GM12878 (cell line): Measurements from ENCODE around the gene DENND1A. TPM values are rescaled to one million over a fixed set of nuclear protein-coding genes. Genes with fewer than 3 reads are reported as not detected.

ENCODE experiments used
- BMI1 ChIP-seq: fragments of 450-650 bp; IDR thresholded peaks from 2 replicates; pipeline ENCODE4 v1.6.1; 2016; ENCODE audit warnings: mild to moderate bottlenecking, moderate library complexity, borderline replicate concordance
- CEBPB ChIP-seq, 2 experiments: fragments of 150-350 bp in 1 of 2; IDR thresholded peaks; 2 replicates each; pipeline ENCODE4 v1.6.1; 2012 to 2014; ENCODE audit warnings: low read depth in 2 of 2, low read length in 2 of 2, borderline replicate concordance in 1 of 2, inconsistent platforms in 1 of 2
- DPF2 ChIP-seq: fragments of 450-650 bp; IDR thresholded peaks from 2 replicates; pipeline ENCODE4 v1.6.1; 2017; ENCODE audit warnings: mild to moderate bottlenecking
- FOS ChIP-seq: IDR thresholded peaks from 3 replicates; pipeline ENCODE4 v1.6.1; 2011; ENCODE audit warnings: borderline replicate concordance; ENCODE audit not compliant: insufficient read length; ENCODE audit errors: extremely low read depth
- HSF1 ChIP-seq: fragments of 150-350 bp; IDR thresholded peaks from 2 replicates; pipeline ENCODE4 v1.6.1; 2014; ENCODE audit warnings: mild to moderate bottlenecking, low read depth, low read length
- IKZF1 ChIP-seq: fragments of 450-650 bp; conservative IDR thresholded peaks from 2 replicates; pipeline ENCODE4 v1.6.1; 2017; ENCODE audit warnings: antibody characterized with exemption, mild to moderate bottlenecking
- IRF3 ChIP-seq: fragments of 450-650 bp; IDR thresholded peaks from 2 replicates; pipeline ENCODE4 v1.6.1; 2014; ENCODE audit warnings: mild to moderate bottlenecking
- IRF5 ChIP-seq: fragments of 450-650 bp; IDR thresholded peaks from 2 replicates; pipeline ENCODE4 v1.6.1; 2017; ENCODE audit warnings: borderline replicate concordance
- KAT2A ChIP-seq: conservative IDR thresholded peaks from 2 replicates; pipeline ENCODE4 v1.6.1; 2011; ENCODE audit warnings: low read depth, low read length; ENCODE audit not compliant: control insufficient read depth
- MEF2A ChIP-seq: IDR thresholded peaks from 2 replicates; pipeline ENCODE4 v1.6.1; 2011; ENCODE audit warnings: low read depth, mild to moderate bottlenecking, low read length, moderate library complexity; ENCODE audit not compliant: insufficient read depth
- MYC ChIP-seq: IDR thresholded peaks from 2 replicates; pipeline ENCODE4 v1.6.1; 2011; ENCODE audit warnings: mild to moderate bottlenecking, low read length, moderate library complexity, inconsistent platforms; ENCODE audit not compliant: insufficient read depth, insufficient replicate concordance, insufficient read length, severe bottlenecking
- NR2C2 ChIP-seq: IDR thresholded peaks from 2 replicates; pipeline ENCODE4 v1.6.1; 2011; ENCODE audit warnings: borderline replicate concordance, low read depth; ENCODE audit not compliant: control insufficient read depth, insufficient read length
- PML ChIP-seq: IDR thresholded peaks from 2 replicates; pipeline ENCODE4 v1.6.1; 2012; ENCODE audit warnings: low read length, inconsistent platforms
- RBBP5 ChIP-seq: fragments of 200-600 bp; sonication (generic); conservative IDR thresholded peaks from 2 replicates; pipeline ENCODE4 v1.6.1; 2016
- RELB ChIP-seq: fragments of 450-650 bp; IDR thresholded peaks from 2 replicates; pipeline ENCODE4 v1.6.1; 2017; ENCODE audit warnings: low read depth, mild to moderate bottlenecking, moderate library complexity
- STAT3 ChIP-seq: IDR thresholded peaks from 2 replicates; pipeline ENCODE4 v1.6.1; 2011; ENCODE audit warnings: low read depth, low read length, improper control_type of control experiment
- SUZ12 ChIP-seq: fragments of 200-600 bp; sonication (generic); IDR thresholded peaks from one replicate; pipeline ENCODE4 v1.6.1; 2018; ENCODE audit warnings: antibody characterized with exemption, mild to moderate bottlenecking; ENCODE audit not compliant: unreplicated experiment
- ZBTB33 ChIP-seq: fragments of 450-650 bp; IDR thresholded peaks from 2 replicates; pipeline ENCODE4 v1.6.1; 2017; ENCODE audit warnings: mild to moderate bottlenecking
- ZNF622 ChIP-seq: fragments of 450-650 bp; IDR thresholded peaks from 2 replicates; pipeline ENCODE4 v1.6.1; 2017; ENCODE audit warnings: mild to moderate bottlenecking, inconsistent platforms
- polyA plus RNA-seq, 11 experiments: library from polyadenylated mRNA; depleted of rRNA in 4 of 11; unstranded in 6 of 11; stranded (reverse) in 5 of 11; fragments of >200 nt; fragmentation: Nextera tagmentation in 4 of 11; fragmentation: Illumina TruSeq in 1 of 11; extraction: Ambion mirVana in 4 of 11; extraction: Trizol in 1 of 11; gene quantifications; 1 replicate in 1 of 11; 2 replicates in 10 of 11; pipeline versions ENCODE4 v1.2.1 to v1.2.3, GENCODE V29; 2011 to 2016; ENCODE audit warnings: inconsistent platforms in 2 of 11, missing spikeins in 2 of 11, low read depth in 1 of 11
- total RNA-seq, 4 experiments: library from RNA; depleted of rRNA in 3 of 4; stranded (reverse); fragments of >200 nt in 3 of 4; fragmentation: Illumina TruSeq in 1 of 4; extraction: Trizol in 1 of 4; gene quantifications; 2 replicates each; pipeline versions ENCODE4 v1.2.1 to v1.2.3, GENCODE V29; 2013 to 2021

The DENND1A gene
- total and polyA plus RNA-seq, 10 of the 15 experiments (the other 5 are each of a cell fraction or from before 2014, with no cell fraction given), result 14.1 to 48.6 (median 35.2) TPM

GRCh38 chr9:123339666-123340510, 590.0 kb downstream of the DENND1A start (continued):
- no peak for TF ChIP-seq RELB
- TF ChIP-seq RBBP5, result 0 out of 2 replicates have a peak, but pooled peaks have one; percentile 38
- no peak for TF ChIP-seq ZBTB33
- no peak for TF ChIP-seq ZNF622
- no peak; the same call in 1 of the 2 replicates for TF ChIP-seq STAT3
- TF ChIP-seq NR2C2, result no peak
- TF ChIP-seq IRF5, result no peak
- TF ChIP-seq FOS, result no peak
- peak; percentile 5 for TF ChIP-seq IKZF1
- TF ChIP-seq CEBPB (IDR thresholded peaks at IDR 0.05; ENCODE audit: borderline replicate concordance in 1 of 2, low read depth in 2 of 2, low read length in 2 of 2), result no peak
- no peak for TF ChIP-seq KAT2A
- TF ChIP-seq BMI1, result no peak
- TF ChIP-seq HSF1, result no peak
- no peak for TF ChIP-seq IRF3
- TF ChIP-seq DPF2, result no peak; the same call in 1 of the 2 replicates
- no peak for TF ChIP-seq SUZ12
- no peak for TF ChIP-seq PML
- peak; percentile 53 for TF ChIP-seq MYC
- 0 out of 2 replicates have a peak, but pooled peaks have one; percentile 45 for TF ChIP-seq MEF2A
